Mesenchymal stem cell (in vitro differentiated cells and primary cell): ENCODE results near the gene SBNO2.

Source experiments
- DNase-seq: peaks from one replicate; pipeline ENCODE4 v3.0.0-alpha.2; 2013
- H2AFZ ChIP-seq: one replicate; pipeline ENCODE4 v1.6.1; 2013; ENCODE audit warnings: low read depth, mild to moderate bottlenecking, control low read depth, inconsistent platforms, low read length, moderate library complexity
- H2AK5ac ChIP-seq: 2 replicates; pipeline ENCODE4 v1.6.1; 2013; ENCODE audit warnings: low read length, moderate library complexity, mild to moderate bottlenecking, inconsistent platforms; ENCODE audit not compliant: severe bottlenecking
- H2BK120ac ChIP-seq: one replicate; pipeline ENCODE4 v1.6.1; 2013; ENCODE audit warnings: low read depth, mild to moderate bottlenecking, inconsistent platforms, low read length, moderate library complexity
- H2BK12ac ChIP-seq, 2 experiments: one replicate each; pipeline ENCODE4 v1.6.1; 2013; ENCODE audit warnings: inconsistent platforms in 2 of 2, low read length in 2 of 2, mild to moderate bottlenecking in 2 of 2, moderate library complexity in 2 of 2, control low read depth in 1 of 2
- H2BK15ac ChIP-seq: one replicate; pipeline ENCODE4 v1.6.1; 2013; ENCODE audit warnings: mild to moderate bottlenecking, low read depth, inconsistent platforms; ENCODE audit not compliant: poor library complexity, severe bottlenecking
- H2BK5ac ChIP-seq: 2 replicates; pipeline ENCODE4 v1.6.1; 2013; ENCODE audit warnings: low read depth, mild to moderate bottlenecking, low read length, control low read depth, inconsistent platforms; ENCODE audit not compliant: poor library complexity, severe bottlenecking
- H3K14ac ChIP-seq, 2 experiments: one replicate each; pipeline ENCODE4 v1.6.1; 2013; ENCODE audit warnings: inconsistent platforms in 2 of 2, low read length in 2 of 2, control low read depth in 1 of 2, mild to moderate bottlenecking in 1 of 2, moderate library complexity in 1 of 2
- H3K18ac ChIP-seq, 2 experiments: one replicate each; pipeline ENCODE4 v1.6.1; 2013; ENCODE audit warnings: inconsistent platforms in 2 of 2, low read length in 2 of 2, control low read depth in 1 of 2, low read depth in 1 of 2, mild to moderate bottlenecking in 1 of 2
- H3K23ac ChIP-seq, 2 experiments: one replicate each; pipeline ENCODE4 v1.6.1; 2013; ENCODE audit warnings: inconsistent platforms in 2 of 2, low read length in 2 of 2, mild to moderate bottlenecking in 2 of 2, moderate library complexity in 2 of 2, control low read depth in 1 of 2
- H3K27ac ChIP-seq: 2 replicates; pipeline ENCODE4 v1.5.1; 2013; ENCODE audit warnings: mild to moderate bottlenecking, moderate library complexity, low read length, control low read depth, inconsistent platforms; ENCODE audit not compliant: poor library complexity, severe bottlenecking
- H3K27me3 ChIP-seq, 2 experiments: 2 replicates each; pipeline versions ENCODE4 v1.6.1 to v1.7.0; 2013; ENCODE audit warnings: low read length in 2 of 2, mild to moderate bottlenecking in 2 of 2, moderate library complexity in 2 of 2, control low read depth in 1 of 2, inconsistent platforms in 1 of 2; ENCODE audit not compliant: control insufficient read depth in 1 of 2, insufficient read depth in 1 of 2
- H3K36me3 ChIP-seq, 2 experiments: 2 replicates each; pipeline versions ENCODE4 v1.6.1 to v1.7.0; 2013; ENCODE audit warnings: low read length in 2 of 2, control low read depth in 1 of 2, inconsistent platforms in 1 of 2, low read depth in 1 of 2, mild to moderate bottlenecking in 1 of 2; ENCODE audit not compliant: insufficient read depth in 2 of 2, control insufficient read depth in 1 of 2
- H3K4ac ChIP-seq, 2 experiments: one replicate each; pipeline ENCODE4 v1.6.1; 2013; ENCODE audit warnings: inconsistent platforms in 2 of 2, low read length in 2 of 2, mild to moderate bottlenecking in 2 of 2, moderate library complexity in 2 of 2, control low read depth in 1 of 2, low read depth in 1 of 2
- H3K4me1 ChIP-seq: 2 replicates; pipeline ENCODE4 v1.6.1; 2013; ENCODE audit warnings: low read depth, low read length, control low read depth; ENCODE audit not compliant: control insufficient read depth, insufficient read depth
- H3K4me2 ChIP-seq: 2 replicates; pipeline ENCODE4 v1.6.1; 2013; ENCODE audit warnings: low read length, mild to moderate bottlenecking, inconsistent platforms; ENCODE audit not compliant: poor library complexity, severe bottlenecking
- H3K4me3 ChIP-seq, 2 experiments: 2 replicates each; pipeline versions ENCODE4 v1.5.1 to v1.7.0; 2013; ENCODE audit warnings: low read length in 2 of 2, mild to moderate bottlenecking in 2 of 2, control low read depth in 1 of 2, low read depth in 1 of 2; ENCODE audit not compliant: insufficient read depth in 1 of 2
- H3K79me1 ChIP-seq: replicated peaks from 2 replicates; pipeline ENCODE4 v1.6.1; 2013; ENCODE audit warnings: mild to moderate bottlenecking, control low read depth, low read length, inconsistent platforms; ENCODE audit not compliant: poor library complexity, severe bottlenecking
- H3K9ac ChIP-seq: 2 replicates; pipeline ENCODE4 v1.7.0; 2013; ENCODE audit warnings: mild to moderate bottlenecking, low read length, moderate library complexity
- H3K9me3 ChIP-seq: 2 replicates; pipeline ENCODE4 v1.7.0; 2013; ENCODE audit warnings: mild to moderate bottlenecking, low read length; ENCODE audit not compliant: control insufficient read depth
- H4K8ac ChIP-seq: one replicate; pipeline ENCODE4 v1.6.1; 2013; ENCODE audit warnings: inconsistent platforms, mild to moderate bottlenecking, low read length, moderate library complexity
- H4K91ac ChIP-seq: one replicate; pipeline ENCODE4 v1.6.1; 2013; ENCODE audit warnings: mild to moderate bottlenecking, low read length, inconsistent platforms
- WGBS: methylation state at CpG from one replicate; pipeline ENCODE4 v1.1.7; 2013; ENCODE audit warnings: mixed read lengths; 5-methylcytosine and 5-hydroxymethylcytosine counted together

The SBNO2 gene

DNA sequence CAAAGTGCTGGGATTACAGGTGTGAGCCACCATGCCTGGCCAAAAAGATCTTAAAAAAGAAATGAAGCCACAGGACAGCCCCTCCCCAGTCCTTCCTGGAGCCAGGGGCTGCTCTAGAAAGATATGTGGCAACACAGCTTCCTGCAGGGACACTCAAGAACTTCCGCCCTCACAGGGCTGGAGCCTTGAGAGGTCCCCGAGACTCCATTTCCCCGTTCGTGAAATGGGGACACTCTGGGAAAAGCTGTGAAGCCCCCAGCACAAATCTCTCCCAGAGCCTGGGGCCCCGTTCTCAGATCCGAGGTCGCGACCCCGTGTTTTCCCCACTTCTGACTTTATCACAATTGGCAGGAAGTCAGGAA is 72.8 kb downstream of the SBNO2 start:
- Histone ChIP-seq H3K4me3 (no peak overlapping the region), H3K79me1 (peaks cover 2% of the 10 kb centered on the region), H2AK5ac (peak overlapping the region; percentile 90)

DNA sequence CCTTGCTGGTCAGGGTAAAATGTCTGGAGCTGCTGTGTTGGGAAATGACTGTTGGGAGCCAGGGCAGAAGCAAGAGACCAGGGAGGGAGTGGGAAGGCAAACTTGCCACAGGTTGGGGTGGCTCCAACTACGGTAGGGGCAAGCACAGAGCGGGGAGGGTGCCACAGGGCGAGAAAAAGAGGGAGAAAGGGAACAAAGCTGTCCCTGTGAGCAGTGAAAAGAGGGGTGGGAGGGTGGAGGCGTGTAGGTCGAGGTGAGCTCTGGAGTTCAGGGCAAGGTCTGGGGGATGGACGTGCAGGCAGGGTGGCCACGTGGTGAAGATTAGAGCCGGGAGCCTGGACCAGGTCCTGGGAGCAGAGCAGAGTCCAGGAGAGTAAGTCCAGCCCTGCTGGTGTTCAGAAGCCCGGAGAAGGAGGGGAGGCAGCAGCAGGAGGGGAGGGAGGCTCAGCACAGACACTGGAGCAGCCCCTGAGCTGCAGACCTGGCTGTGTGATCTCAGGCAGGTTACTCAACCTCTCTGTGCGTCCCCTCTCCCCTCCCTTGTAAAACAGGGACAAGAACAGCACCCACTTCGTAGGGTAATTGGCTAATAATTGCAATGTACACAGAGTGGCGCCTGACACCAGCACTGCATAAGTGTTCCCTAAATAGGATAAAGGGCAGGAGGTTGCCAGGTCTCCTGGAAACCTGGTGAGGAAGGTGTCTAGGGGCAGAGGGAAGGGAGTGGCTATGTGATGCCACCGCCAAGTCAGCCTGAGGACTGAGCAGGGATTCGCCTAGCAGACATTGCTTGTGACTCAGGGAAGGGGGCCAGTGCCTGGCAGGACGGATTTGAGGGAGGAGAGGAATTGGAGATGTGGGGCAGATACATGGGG is 75.7 kb downstream of the SBNO2 start:
- H3K4me3 ChIP-seq = peak overlapping the region in 1 of 2 experiments; percentile 32
- H2BK5ac ChIP-seq = no peak overlapping the region
- no peak for DNase-seq
- no peak overlapping the region for H2AFZ ChIP-seq
- no peak overlapping the region for H3K23ac ChIP-seq
- peaks cover 29% of the 10 kb centered on the region for H3K4me1 ChIP-seq
- no peak overlapping the region for H2BK15ac ChIP-seq
- H3K18ac ChIP-seq = peak overlapping the region; percentile 56 to 67
- peak overlapping the region; percentile 61 for H3K9ac ChIP-seq
- no peak overlapping the region for H2BK120ac ChIP-seq
- no peaks in the 10 kb centered on the region for H3K27me3 ChIP-seq
- H3K79me1 ChIP-seq = peaks cover 1% of the 10 kb centered on the region
- H3K9me3 ChIP-seq = peaks cover 3% of the 10 kb centered on the region
- peak overlapping the region; percentile 29 to 96 for H2BK12ac ChIP-seq
- H4K91ac ChIP-seq = peak overlapping the region; percentile 67
- no peak overlapping the region for H3K4me2 ChIP-seq
- no peak overlapping the region for H3K27ac ChIP-seq
- peak overlapping the region in 1 of 2 experiments; percentile 29 for H3K4ac ChIP-seq
- H2AK5ac ChIP-seq = peak overlapping the region; percentile 12
- peak overlapping the region; percentile 5 for H4K8ac ChIP-seq
- 79% methylated on average over 14 of the region's 15 CpGs for WGBS
- H3K14ac ChIP-seq = peak overlapping the region in 1 of 2 experiments; percentile 55
- H3K36me3 ChIP-seq = peaks cover 3 to 6% of the 10 kb centered on the region in 2 experiments

More for the DNA sequence above, 72.8 kb downstream of the SBNO2 start:
- Histone ChIP-seq H3K14ac (no peak overlapping the region), H4K8ac (peak overlapping the region; percentile 69), H3K27ac (peak overlapping the region; percentile 99), H2BK120ac (peak overlapping the region; percentile 99), H2AFZ (no peak overlapping the region), H3K9me3 (peaks cover 3% of the 10 kb centered on the region), H3K4me2 (peak overlapping the region; percentile 40), H3K27me3 (no peaks in the 10 kb centered on the region), H3K4me1 (peaks cover 30% of the 10 kb centered on the region), H2BK15ac (peak overlapping the region; percentile 99), H4K91ac (peak overlapping the region; percentile 47), H3K18ac (peak overlapping the region; percentile 93 to 94), H2BK12ac (peak overlapping the region; percentile 67 to 97), H3K23ac (no peak overlapping the region), H3K36me3 (peaks cover 6 to 14% of the 10 kb centered on the region in 2 experiments), H2BK5ac (peak overlapping the region; percentile 80), H3K9ac (peak overlapping the region; percentile 89), H3K4ac (peak overlapping the region; percentile 24 to 90)
- WGBS = 49% methylated on average over 9 of the region's 9 CpGs
- no peak for DNase-seq

GRCh38 chr19:1097810-1098176 is 76.3 kb downstream of the SBNO2 start:
- H3K36me3 ChIP-seq = peaks cover 9 to 12% of the 10 kb centered on the region in 2 experiments
- peaks cover 28% of the 10 kb centered on the region for H3K4me1 ChIP-seq
- H4K91ac ChIP-seq = peak overlapping the region; percentile 70
- no peak overlapping the region for H2AFZ ChIP-seq
- no peak overlapping the region for H3K18ac ChIP-seq
- no peak overlapping the region for H2AK5ac ChIP-seq
- H2BK12ac ChIP-seq = peak overlapping the region in 1 of 2 experiments; percentile 96
- H3K27me3 ChIP-seq = no peaks in the 10 kb centered on the region
- peak overlapping the region in 1 of 2 experiments; percentile 5 for H3K4ac ChIP-seq
- H3K4me2 ChIP-seq = no peak overlapping the region
- no peak overlapping the region for H3K14ac ChIP-seq
- 93% methylated on average over 5 of the region's 7 CpGs for WGBS
- H3K4me3 ChIP-seq = no peak overlapping the region
- peak overlapping the region; percentile 61 for H3K9ac ChIP-seq
- no peak overlapping the region for H2BK15ac ChIP-seq
- no peak overlapping the region for H4K8ac ChIP-seq
- H2BK120ac ChIP-seq = no peak overlapping the region
- no peak overlapping the region for H2BK5ac ChIP-seq
- H3K27ac ChIP-seq = no peak overlapping the region
- H3K79me1 ChIP-seq = peaks cover 4% of the 10 kb centered on the region
- peaks cover 3% of the 10 kb centered on the region for H3K9me3 ChIP-seq
- no peak overlapping the region for H3K23ac ChIP-seq
- peak; percentile 74 for DNase-seq

- peak within 1 kb of the TSS; percentile 72 for H4K91ac ChIP-seq
- H3K27ac ChIP-seq = no peak within 1 kb of the TSS
- H3K9me3 ChIP-seq = peaks cover 3% of the 10 kb centered on the region
- peak within 1 kb of the TSS; percentile 68 for H2AK5ac ChIP-seq
- DNase-seq = peak; percentile 98
- H3K4me1 ChIP-seq = peaks cover 17% of the 10 kb centered on the region
- peak within 1 kb of the TSS; percentile 93 to 98 for H3K4me3 ChIP-seq
- peak within 1 kb of the TSS; percentile 96 for H4K8ac ChIP-seq
- H2BK5ac ChIP-seq = no peak within 1 kb of the TSS
- peak within 1 kb of the TSS in 1 of 2 experiments; percentile 6 for H2BK12ac ChIP-seq
- H2BK15ac ChIP-seq = peak within 1 kb of the TSS; percentile 62
- under 1% methylated on average over 81 of the region's 81 CpGs for WGBS
- H2AFZ ChIP-seq = no peak within 1 kb of the TSS
- peaks cover 19% of the 10 kb centered on the region for H3K79me1 ChIP-seq
- H3K4ac ChIP-seq = peak within 1 kb of the TSS; percentile 64 to 71
- H3K36me3 ChIP-seq = peaks cover 22 to 37% of the 10 kb centered on the region in 2 experiments
- H3K4me2 ChIP-seq = peak within 1 kb of the TSS; percentile 77
- no peaks in the 10 kb centered on the region for H3K27me3 ChIP-seq
- H3K9ac ChIP-seq = peak within 1 kb of the TSS; percentile 96
- H3K18ac ChIP-seq = peak within 1 kb of the TSS; percentile 75 to 88
- peak within 1 kb of the TSS in 1 of 2 experiments; percentile 92 for H3K23ac ChIP-seq
- H3K14ac ChIP-seq = peak within 1 kb of the TSS in 1 of 2 experiments; percentile 57
- H2BK120ac ChIP-seq = no peak within 1 kb of the TSS
Measured at GRCh38 chr19:1094978-1095701, 78.9 kb downstream of the SBNO2 start, which contains the start of gene POLR2E. Gene POLR2E (minus strand): TSS chr19:1095375. CDS start chr19:1095315, 60 bp downstream.
